HuH-7 (cell line): ENCODE results near the gene S100A8.
"Not testable (repeated sequence)": the region's sequence is repeated elsewhere in the genome, so short reads cannot be mapped to it uniquely, and the experiment has no call there.

Experiments
- DNase-seq: peaks from one replicate; pipeline ENCODE4 v3.0.0; 2011; ENCODE audit warnings: low spot score

The S100A8 gene

GRCh38 chr1:153360592-153361479 lies 30.0 kb downstream of the S100A8 start:
- DNase-seq, result no peak

GRCh38 chr1:153360190-153360589 lies 30.7 kb downstream of the S100A8 start:
- no peak for DNase-seq

- DNase-seq, result no peak
Measured at GRCh38 chr1:153359241-153359640, 31.6 kb downstream of the S100A8 start.

GRCh38 chr1:153358691-153358975 lies 32.2 kb downstream of the S100A8 start:
- DNase-seq, result no peak

- no peak for DNase-seq
Measured at GRCh38 chr1:153357853-153358690, 32.8 kb downstream of the S100A8 start, which contains the start of gene S100A9. Gene S100A9, plus strand, starts transcription at chr1:153357854. Its CDS starts 430 bp downstream, at chr1:153358284.

GRCh38 chr1:153357076-153357852 lies 33.6 kb downstream of the S100A8 start:
- DNase-seq, result peak; percentile 24

- no peak for DNase-seq
Measured at GRCh38 chr1:153356392-153357075, 34.3 kb downstream of the S100A8 start.

GRCh38 chr1:153355445-153356071 lies 35.3 kb downstream of the S100A8 start:
- peak; percentile 56 for DNase-seq

- DNase-seq, result no peak
Measured at GRCh38 chr1:153354515-153355193, 36.2 kb downstream of the S100A8 start.

GRCh38 chr1:153353226-153353947 lies 37.5 kb downstream of the S100A8 start:
- DNase-seq, result peak; percentile 59

- peak; percentile 56 for DNase-seq
Measured at GRCh38 chr1:153352523-153352922, 38.4 kb downstream of the S100A8 start.

GRCh38 chr1:153350321-153350957 lies 40.4 kb downstream of the S100A8 start:
- DNase-seq, result no peak

GRCh38 chr1:153349363-153350320 lies 41.2 kb downstream of the S100A8 start:
- DNase-seq, result no peak

GRCh38 chr1:153348511-153349362 lies 42.1 kb downstream of the S100A8 start, which contains the start of gene PGLYRP4:
Gene PGLYRP4, minus strand, starts transcription at chr1:153348841. Its CDS starts 909 bp downstream, at chr1:153347932.
- DNase-seq, result no peak

- DNase-seq, result no peak
Measured at GRCh38 chr1:153347856-153348255, 43.0 kb downstream of the S100A8 start.

- not testable (repeated sequence) for DNase-seq
Measured at GRCh38 chr1:153347049-153347448, 43.8 kb downstream of the S100A8 start.

- DNase-seq, result no peak
Measured at GRCh38 chr1:153346077-153346723, 44.7 kb downstream of the S100A8 start.
